Trophoblast cell (in vitro differentiated cells and primary cell): ENCODE measurements around the gene GPR135.

Experiments used
- DNase-seq, 2 donors: peaks; one replicate each; pipeline ENCODE4 v3.0.0-alpha.2; 2016
- H2AFZ ChIP-seq: 2 replicates; pipeline ENCODE4 v1.6.1; 2013; ENCODE audit warnings: low read length, moderate library complexity, mild to moderate bottlenecking; ENCODE audit not compliant: insufficient read depth, poor library complexity
- H2AK5ac ChIP-seq: 2 replicates; pipeline ENCODE4 v1.6.1; 2013; ENCODE audit warnings: mild to moderate bottlenecking, low read length
- H2BK120ac ChIP-seq: 2 replicates; pipeline ENCODE4 v1.6.1; 2013; ENCODE audit warnings: low read length, mild to moderate bottlenecking, moderate library complexity; ENCODE audit not compliant: insufficient read depth, poor library complexity
- H2BK12ac ChIP-seq: 2 replicates; pipeline ENCODE4 v1.6.1; 2013; ENCODE audit warnings: mild to moderate bottlenecking, low read length, moderate library complexity
- H2BK5ac ChIP-seq: 2 replicates; pipeline ENCODE4 v1.6.1; 2013; ENCODE audit warnings: low read length, low read depth, moderate library complexity, mild to moderate bottlenecking; ENCODE audit not compliant: poor library complexity
- H3K14ac ChIP-seq: 2 replicates; pipeline ENCODE4 v1.6.1; 2013; ENCODE audit warnings: mild to moderate bottlenecking, low read length
- H3K18ac ChIP-seq: 2 replicates; pipeline ENCODE4 v1.6.1; 2013; ENCODE audit warnings: mild to moderate bottlenecking, low read length
- H3K23ac ChIP-seq: 2 replicates; pipeline ENCODE4 v1.6.1; 2013; ENCODE audit warnings: low read length
- H3K27ac ChIP-seq: 2 replicates; pipeline ENCODE4 v1.5.1; 2013; ENCODE audit warnings: low read depth, mild to moderate bottlenecking, inconsistent platforms, low read length, moderate library complexity
- H3K27me3 ChIP-seq: 2 replicates; pipeline ENCODE4 v1.6.1; 2013; ENCODE audit warnings: inconsistent platforms, mild to moderate bottlenecking, low read length, moderate library complexity; ENCODE audit not compliant: insufficient read depth
- H3K36me3 ChIP-seq, 2 experiments: 1 replicate in 1 of 2; 2 replicates in 1 of 2; pipeline ENCODE4 v1.6.1; 2013; ENCODE audit warnings: low read length in 2 of 2, mild to moderate bottlenecking in 2 of 2, moderate library complexity in 1 of 2; ENCODE audit not compliant: insufficient read depth in 2 of 2, control insufficient read depth in 1 of 2
- H3K4ac ChIP-seq: 2 replicates; pipeline ENCODE4 v1.6.1; 2013; ENCODE audit warnings: low read depth, mild to moderate bottlenecking, low read length, moderate library complexity
- H3K4me1 ChIP-seq, 2 experiments: 1 replicate in 1 of 2; 2 replicates in 1 of 2; pipeline ENCODE4 v1.6.1; 2013; ENCODE audit warnings: low read length in 2 of 2, mild to moderate bottlenecking in 2 of 2, moderate library complexity in 1 of 2; ENCODE audit not compliant: insufficient read depth in 2 of 2, control insufficient read depth in 1 of 2
- H3K4me2 ChIP-seq: 2 replicates; pipeline ENCODE4 v1.6.1; 2013; ENCODE audit warnings: inconsistent platforms, mild to moderate bottlenecking, low read length, moderate library complexity
- H3K4me3 ChIP-seq: 2 replicates; pipeline ENCODE4 v1.5.1; 2013; ENCODE audit warnings: mild to moderate bottlenecking, low read depth, low read length, inconsistent platforms
- H3K79me1 ChIP-seq: one replicate; pipeline ENCODE4 v1.6.1; 2013; ENCODE audit warnings: low read length
- H3K79me2 ChIP-seq: 2 replicates; pipeline ENCODE4 v1.6.1; 2013; ENCODE audit warnings: low read length, mild to moderate bottlenecking; ENCODE audit not compliant: control insufficient read depth, insufficient read depth, poor library complexity
- H3K9ac ChIP-seq: 2 replicates; pipeline ENCODE4 v1.6.1; 2013; ENCODE audit warnings: mild to moderate bottlenecking, low read length
- H3K9me3 ChIP-seq: 2 replicates; pipeline ENCODE4 v1.6.1; 2013; ENCODE audit warnings: low read depth, mild to moderate bottlenecking, control low read depth, inconsistent platforms, low read length; ENCODE audit not compliant: insufficient read depth
- H4K12ac ChIP-seq: 2 replicates; pipeline ENCODE4 v1.6.1; 2013; ENCODE audit warnings: low read depth, mild to moderate bottlenecking, low read length, moderate library complexity
- H4K8ac ChIP-seq: 2 replicates; pipeline ENCODE4 v1.6.1; 2013; ENCODE audit warnings: low read depth, mild to moderate bottlenecking, low read length, moderate library complexity
- H4K91ac ChIP-seq: one replicate; pipeline ENCODE4 v1.6.1; 2013; ENCODE audit warnings: low read depth, mild to moderate bottlenecking, low read length, moderate library complexity
- WGBS: extraction: QIAGEN DNeasy Blood & Tissue Kit; methylation state at CpG from one replicate; pipeline ENCODE4 v1.1.7; 2013; ENCODE audit warnings: missing lambda C conversion rate; ENCODE audit not compliant: insufficient read length, insufficient coverage; ENCODE audit errors: extremely low coverage; 5-methylcytosine and 5-hydroxymethylcytosine counted together

GPR135 gene

DNA sequence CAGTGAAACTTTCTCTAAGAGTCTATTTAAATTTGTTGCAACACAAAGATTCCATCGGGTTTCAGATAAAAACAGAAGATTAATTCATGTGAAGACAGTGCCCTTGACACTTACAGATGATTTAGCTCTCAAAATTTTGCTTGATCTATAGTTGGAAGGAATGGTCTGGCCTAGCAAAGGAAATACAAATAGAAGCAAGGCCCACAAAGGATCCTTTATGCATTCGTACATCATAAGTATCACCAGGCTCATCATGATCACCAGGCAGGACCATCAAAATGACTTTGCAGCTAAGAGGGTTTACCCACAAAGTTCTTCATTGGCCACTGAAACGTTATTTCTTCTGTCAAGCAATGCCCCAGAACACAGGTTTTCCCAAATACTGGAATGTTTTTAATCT lies 43.9 kb upstream of the GPR135 start:
- Histone ChIP-seq H3K79me2 (no peaks in the 10 kb centered on the region), H4K91ac (no peak overlapping the region), H3K9me3 (no peaks in the 10 kb centered on the region), H3K4me2 (no peak overlapping the region), H3K4ac (no peak overlapping the region), H2BK120ac (no peak overlapping the region), H2BK12ac (no peak overlapping the region), H3K9ac (no peak overlapping the region), H3K18ac (no peak overlapping the region), H3K36me3 (no peaks in the 10 kb centered on the region), H3K27ac (no peak overlapping the region), H2AK5ac (no peak overlapping the region), H4K8ac (no peak overlapping the region), H3K4me1 (peaks cover 0 to 2% of the 10 kb centered on the region in 2 experiments), H3K23ac (no peak overlapping the region), H2BK5ac (no peak overlapping the region), H4K12ac (no peak overlapping the region), H2AFZ (no peak overlapping the region), H3K4me3 (no peak overlapping the region), H3K14ac (no peak overlapping the region), H3K27me3 (no peaks in the 10 kb centered on the region), H3K79me1 (no peaks in the 10 kb centered on the region)
- no peak for DNase-seq
- no CpG with 5 or more reads among the region's 3 CpGs for WGBS

DNA sequence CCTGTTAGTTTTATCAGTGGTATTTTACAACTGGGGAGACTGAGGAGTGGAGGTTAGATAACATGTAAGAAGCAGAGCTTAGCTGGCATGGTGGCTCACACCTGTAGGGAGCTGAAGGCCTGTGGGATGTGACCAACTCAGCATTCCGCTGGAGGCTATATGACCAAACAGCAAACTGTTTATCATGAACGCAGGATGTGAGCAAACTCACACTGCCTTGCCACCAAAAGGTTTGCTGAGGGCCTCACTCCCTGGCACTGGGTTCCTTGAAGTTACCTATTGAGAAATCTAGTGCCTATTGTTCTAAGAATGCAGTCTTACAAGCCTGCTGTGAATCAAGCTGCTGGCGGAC lies 42.5 kb upstream of the GPR135 start:
- Histone ChIP-seq H3K14ac (no peak overlapping the region), H2AFZ (no peak overlapping the region), H3K27me3 (no peaks in the 10 kb centered on the region), H3K36me3 (peaks cover 0 to 2% of the 10 kb centered on the region in 2 experiments), H3K4ac (no peak overlapping the region), H3K23ac (no peak overlapping the region), H4K91ac (no peak overlapping the region), H3K9me3 (no peaks in the 10 kb centered on the region), H3K4me1 (peaks cover 0 to 2% of the 10 kb centered on the region in 2 experiments), H2BK5ac (no peak overlapping the region), H2BK12ac (no peak overlapping the region), H2AK5ac (no peak overlapping the region), H3K18ac (no peak overlapping the region), H3K9ac (no peak overlapping the region), H3K79me2 (no peaks in the 10 kb centered on the region), H3K79me1 (no peaks in the 10 kb centered on the region), H4K12ac (no peak overlapping the region), H3K4me3 (no peak overlapping the region), H3K27ac (no peak overlapping the region), H3K4me2 (no peak overlapping the region), H4K8ac (no peak overlapping the region), H2BK120ac (no peak overlapping the region)
- DNase-seq: peak; percentile 64 to 72
- WGBS: no CpG with 5 or more reads among the region's 3 CpGs

DNA sequence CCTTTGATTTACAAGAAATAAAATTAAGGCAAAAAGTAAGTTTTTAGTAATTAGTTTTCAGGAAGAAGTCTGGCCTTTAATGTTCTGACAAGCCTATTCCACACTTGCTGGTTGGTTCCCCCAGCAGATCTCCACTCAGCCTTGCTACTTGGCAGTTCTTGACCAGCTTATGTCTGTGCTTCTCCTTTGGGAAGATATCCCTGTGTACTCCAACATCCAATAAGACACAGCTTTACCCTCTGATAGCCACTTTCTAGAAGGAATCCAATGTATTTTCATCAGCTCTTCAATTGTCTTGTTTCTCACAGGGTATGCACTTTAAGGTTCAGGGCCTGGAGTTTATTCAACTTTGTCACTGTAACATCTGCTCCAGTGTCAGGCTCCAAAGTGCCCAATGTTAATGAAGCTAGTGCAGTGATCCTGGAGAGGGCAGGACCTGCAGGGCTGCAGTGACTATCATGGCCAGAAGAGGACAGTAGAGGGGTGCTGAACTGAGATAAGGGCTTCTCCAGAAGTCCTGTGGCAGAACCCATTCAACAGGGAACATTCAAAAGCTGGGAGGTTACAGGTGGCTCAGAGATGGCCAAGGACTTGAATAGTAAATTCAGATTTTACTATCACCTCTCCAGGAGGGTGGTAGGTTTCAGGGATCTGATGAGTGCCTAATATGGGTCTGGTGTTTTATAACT lies 42.0 kb upstream of the GPR135 start:
- Histone ChIP-seq H3K23ac (no peak overlapping the region), H4K12ac (no peak overlapping the region), H3K4ac (no peak overlapping the region), H3K79me2 (no peaks in the 10 kb centered on the region), H3K14ac (no peak overlapping the region), H2AK5ac (no peak overlapping the region), H3K79me1 (no peaks in the 10 kb centered on the region), H2BK5ac (no peak overlapping the region), H4K8ac (no peak overlapping the region), H3K4me2 (no peak overlapping the region), H2AFZ (no peak overlapping the region), H3K9me3 (no peaks in the 10 kb centered on the region), H3K27ac (no peak overlapping the region), H3K36me3 (peaks cover 0 to 2% of the 10 kb centered on the region in 2 experiments), H2BK120ac (no peak overlapping the region), H3K18ac (no peak overlapping the region), H4K91ac (no peak overlapping the region), H3K9ac (no peak overlapping the region), H3K27me3 (no peaks in the 10 kb centered on the region), H3K4me3 (no peak overlapping the region), H3K4me1 (peaks cover 0 to 2% of the 10 kb centered on the region in 2 experiments), H2BK12ac (no peak overlapping the region)
- peak; percentile 69 for DNase-seq

DNA sequence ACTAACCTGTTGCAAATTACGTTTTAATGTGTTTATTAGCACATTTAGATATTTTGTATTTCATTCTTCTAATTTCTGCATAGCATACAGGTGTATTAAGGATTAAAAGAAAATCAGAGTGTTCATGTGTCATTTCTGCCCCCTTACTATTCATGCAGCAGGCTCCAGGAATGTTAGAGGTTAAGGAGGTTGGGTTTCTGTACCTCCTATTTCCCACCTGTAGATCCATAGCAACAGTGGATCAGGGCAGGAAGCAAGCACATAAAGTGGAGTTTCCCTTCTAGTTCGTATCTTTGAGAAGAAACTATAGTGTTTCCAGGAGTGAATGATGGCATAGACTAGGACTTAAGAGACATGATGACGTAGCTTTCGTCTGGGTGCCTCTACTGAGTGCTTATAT lies 38.1 kb upstream of the GPR135 start:
- no peak for DNase-seq
- Histone ChIP-seq H4K8ac (no peak overlapping the region), H2AFZ (no peak overlapping the region), H2BK120ac (no peak overlapping the region), H3K23ac (no peak overlapping the region), H3K4me2 (no peak overlapping the region), H3K18ac (no peak overlapping the region), H2BK5ac (no peak overlapping the region), H3K4me3 (no peak overlapping the region), H4K12ac (no peak overlapping the region), H3K9me3 (no peaks in the 10 kb centered on the region), H2BK12ac (no peak overlapping the region), H3K79me2 (no peaks in the 10 kb centered on the region), H4K91ac (no peak overlapping the region), H3K4ac (no peak overlapping the region), H3K4me1 (peaks cover 0 to 2% of the 10 kb centered on the region in 2 experiments), H3K14ac (no peak overlapping the region), H3K27ac (no peak overlapping the region), H3K36me3 (peaks cover 0 to 2% of the 10 kb centered on the region in 2 experiments), H3K9ac (no peak overlapping the region), H2AK5ac (no peak overlapping the region), H3K27me3 (no peaks in the 10 kb centered on the region), H3K79me1 (no peaks in the 10 kb centered on the region)
- WGBS: no CpG with 5 or more reads among the region's 4 CpGs
